ENCODE results near the gene SYF2. TPM values are rescaled to one million over a fixed set of nuclear protein-coding genes. Genes with fewer than 3 reads are reported as not detected.
"Not testable (repeated sequence)": the region's sequence is repeated elsewhere in the genome, so short reads cannot be mapped to it uniquely, and the experiment has no call there.

Gene SYF2
- total RNA-seq, 1 experiment from 2014 or later = 29.8 TPM

GRCh38 chr1:25275648-25276047, 43.3 kb upstream of the SYF2 start:
- H3F3A ChIP-seq (ENCODE audit: low read length, unreplicated experiment); H3K4me2 ChIP-seq (ENCODE audit: low read length); BruUV-seq (replicated peaks); H3K9me2 ChIP-seq (replicated peaks; ENCODE audit: low read length); H3K27me3 ChIP-seq (ENCODE audit: low read length); POLR2A ChIA-PET (ENCODE audit: unreplicated experiment); H2AFZ ChIP-seq (ENCODE audit: low read length); H3K4me3 ChIP-seq (ENCODE audit: low read length); CTCF ChIA-PET; ATAC-seq; DNase-seq; H3K79me2 ChIP-seq (ENCODE audit: low read length); H3K4me1 ChIP-seq (ENCODE audit: insufficient read depth, low read length); H3K9me3 ChIP-seq (ENCODE audit: low read length); H3K36me3 ChIP-seq (ENCODE audit: low read depth, low read length); H3K27ac ChIP-seq (ENCODE audit: low read length); intact Hi-C loops (cut with micrococcal nuclease); H3K9ac ChIP-seq (ENCODE audit: low read length); H4K20me1 ChIP-seq (ENCODE audit: low read length): not testable (repeated sequence)

GRCh38 chr1:25272238-25272637, 39.9 kb upstream of the SYF2 start, which contains the start of gene RHD:
RHD (plus strand) TSS chr1:25272509; CDS start chr1:25272548, 39 bp downstream.
- H3K4me1 ChIP-seq (ENCODE audit: insufficient read depth, low read length); H3K79me2 ChIP-seq (ENCODE audit: low read length); H3K9me3 ChIP-seq (ENCODE audit: low read length); H3K27ac ChIP-seq (ENCODE audit: low read length); H3F3A ChIP-seq (ENCODE audit: low read length, unreplicated experiment); POLR2A ChIA-PET (ENCODE audit: unreplicated experiment); intact Hi-C loops (cut with micrococcal nuclease); H3K4me3 ChIP-seq (ENCODE audit: low read length); H3K36me3 ChIP-seq (ENCODE audit: low read depth, low read length); H3K27me3 ChIP-seq (ENCODE audit: low read length); ATAC-seq; H4K20me1 ChIP-seq (ENCODE audit: low read length); H2AFZ ChIP-seq (ENCODE audit: low read length); DNase-seq; CTCF ChIA-PET; H3K9me2 ChIP-seq (replicated peaks; ENCODE audit: low read length); H3K4me2 ChIP-seq (ENCODE audit: low read length); BruUV-seq (replicated peaks); H3K9ac ChIP-seq (ENCODE audit: low read length): not testable (repeated sequence)

- H3K27me3 ChIP-seq (ENCODE audit: low read length); H3K9ac ChIP-seq (ENCODE audit: low read length); H3F3A ChIP-seq (ENCODE audit: low read length, unreplicated experiment); H3K79me2 ChIP-seq (ENCODE audit: low read length); BruUV-seq (replicated peaks); H4K20me1 ChIP-seq (ENCODE audit: low read length); intact Hi-C loops (cut with micrococcal nuclease); POLR2A ChIA-PET (ENCODE audit: unreplicated experiment); H3K27ac ChIP-seq (ENCODE audit: low read length); H3K9me3 ChIP-seq (ENCODE audit: low read length); H3K36me3 ChIP-seq (ENCODE audit: low read depth, low read length); ATAC-seq; CTCF ChIA-PET; H3K9me2 ChIP-seq (replicated peaks; ENCODE audit: low read length); DNase-seq; H3K4me1 ChIP-seq (ENCODE audit: insufficient read depth, low read length): not testable (repeated sequence)
- peak overlapping the region; percentile 59 for H3K4me2 ChIP-seq (ENCODE audit: low read length)
- peak overlapping the region; percentile 77 for H2AFZ ChIP-seq (ENCODE audit: low read length)
- H3K4me3 ChIP-seq (ENCODE audit: low read length) = peak overlapping the region; percentile 62; the same call in 1 of the 2 replicates
Measured at GRCh38 chr1:25268143-25268760, 36.0 kb upstream of the SYF2 start.

GRCh38 chr1:25267288-25268142, 35.2 kb upstream of the SYF2 start:
- POLR2A ChIA-PET (ENCODE audit: unreplicated experiment); H3K27me3 ChIP-seq (ENCODE audit: low read length); intact Hi-C loops (cut with micrococcal nuclease); H3K79me2 ChIP-seq (ENCODE audit: low read length); H3F3A ChIP-seq (ENCODE audit: low read length, unreplicated experiment); H4K20me1 ChIP-seq (ENCODE audit: low read length); H3K36me3 ChIP-seq (ENCODE audit: low read depth, low read length); H3K4me1 ChIP-seq (ENCODE audit: insufficient read depth, low read length); H3K9me3 ChIP-seq (ENCODE audit: low read length); CTCF ChIA-PET; H3K9me2 ChIP-seq (replicated peaks; ENCODE audit: low read length); H3K27ac ChIP-seq (ENCODE audit: low read length): not testable (repeated sequence)
- peak overlapping the region; percentile 77 for H2AFZ ChIP-seq (ENCODE audit: low read length)
- peak overlapping the region; percentile 59 for H3K4me2 ChIP-seq (ENCODE audit: low read length)
- DNase-seq (peak; percentile 66), ATAC-seq (peak; percentile 86)
- BruUV-seq (replicated peaks) = TSS peak; percentile 82
- peak overlapping the region; percentile 62 for H3K4me3 ChIP-seq (ENCODE audit: low read length)
- peak overlapping the region; percentile 27; the same call in 1 of the 2 replicates for H3K9ac ChIP-seq (ENCODE audit: low read length)

GRCh38 chr1:25266554-25267287, 34.4 kb upstream of the SYF2 start:
- peak; percentile 74 for ATAC-seq
- Histone ChIP-seq H3K4me2 (ENCODE audit: low read length) (peak overlapping the region; percentile 90), H3K4me3 (ENCODE audit: low read length) (peak overlapping the region; percentile 75), H2AFZ (ENCODE audit: low read length) (peak overlapping the region; percentile 57; the same call in 1 of the 2 replicates), H3K9ac (ENCODE audit: low read length) (peak overlapping the region; percentile 16; the same call in 1 of the 2 replicates)
- CTCF ChIA-PET; H3K9me3 ChIP-seq (ENCODE audit: low read length); H3K79me2 ChIP-seq (ENCODE audit: low read length); H3K36me3 ChIP-seq (ENCODE audit: low read depth, low read length); BruUV-seq (replicated peaks); H3K4me1 ChIP-seq (ENCODE audit: insufficient read depth, low read length); H3F3A ChIP-seq (ENCODE audit: low read length, unreplicated experiment); DNase-seq; H4K20me1 ChIP-seq (ENCODE audit: low read length); H3K27me3 ChIP-seq (ENCODE audit: low read length); POLR2A ChIA-PET (ENCODE audit: unreplicated experiment); H3K9me2 ChIP-seq (replicated peaks; ENCODE audit: low read length); H3K27ac ChIP-seq (ENCODE audit: low read length); intact Hi-C loops (cut with micrococcal nuclease): not testable (repeated sequence)

- intact Hi-C loops (cut with micrococcal nuclease); H4K20me1 ChIP-seq (ENCODE audit: low read length); H3K79me2 ChIP-seq (ENCODE audit: low read length); CTCF ChIA-PET; H3K9me2 ChIP-seq (replicated peaks; ENCODE audit: low read length); DNase-seq; H3K27me3 ChIP-seq (ENCODE audit: low read length); H3K36me3 ChIP-seq (ENCODE audit: low read depth, low read length); H3F3A ChIP-seq (ENCODE audit: low read length, unreplicated experiment); POLR2A ChIA-PET (ENCODE audit: unreplicated experiment); H3K9me3 ChIP-seq (ENCODE audit: low read length); H2AFZ ChIP-seq (ENCODE audit: low read length); H3K4me3 ChIP-seq (ENCODE audit: low read length); BruUV-seq (replicated peaks): not testable (repeated sequence)
- peak overlapping the region; percentile 74 for H3K27ac ChIP-seq (ENCODE audit: low read length)
- ATAC-seq = peak; percentile 41
- peak overlapping the region; percentile 29; the same call in 1 of the 2 replicates for H3K9ac ChIP-seq (ENCODE audit: low read length)
- H3K4me2 ChIP-seq (ENCODE audit: low read length) = peak overlapping the region; percentile 49
- peaks cover 18% of the 10 kb centered on the region for H3K4me1 ChIP-seq (ENCODE audit: insufficient read depth, low read length)
Measured at GRCh38 chr1:25260336-25260735, 28.0 kb upstream of the SYF2 start.
